ENCODE measurements around the gene MAGI2.

GRCh38 chr7:78479348-78479747 lies 974.1 kb downstream of the MAGI2 start:
- no peak for TF ChIP-seq CTCF (conservative IDR thresholded peaks at IDR 0.05 in 1 of 2, IDR thresholded peaks at IDR 0.05 in 1 of 2; ENCODE audit: extremely low read depth in 1 of 2, insufficient read depth in 1 of 2, low read depth in 1 of 2, low read length in 2 of 2)
- TF ChIP-seq EZH2 (IDR thresholded peaks at IDR 0.05; ENCODE audit: borderline replicate concordance, low read length): no peak
